Astrocyte (in vitro differentiated cells and primary cell): Measurements from ENCODE around the gene UBAC2. TPM values are rescaled to one million over a fixed set of nuclear protein-coding genes. Genes with fewer than 3 reads are reported as not detected.

Experiments used
- DNase-seq: peaks from one replicate; pipeline ENCODE4 v3.0.0-alpha.2; 2010; ENCODE audit warnings: low read depth
- FAIRE-seq: peaks from 2 replicates; lab custom pipeline; 2011; peaks lifted over from hg19 to GRCh38; lab: Jason Lieb, UNC
- H2AFZ ChIP-seq: 2 replicates; pipeline ENCODE4 v1.6.0; 2012; ENCODE audit warnings: low read depth, low read length, inconsistent platforms
- H3K27ac ChIP-seq: 2 replicates; pipeline ENCODE4 v1.5.1; 2011; ENCODE audit warnings: low read depth, low read length, inconsistent platforms
- H3K27me3 ChIP-seq: 2 replicates; pipeline ENCODE4 v1.6.0; 2011; ENCODE audit warnings: low read length, inconsistent platforms; ENCODE audit not compliant: insufficient read depth
- H3K36me3 ChIP-seq: 2 replicates; pipeline ENCODE4 v1.5.1; 2011; ENCODE audit warnings: low read length, inconsistent platforms; ENCODE audit not compliant: insufficient read depth
- H3K4me1 ChIP-seq: 2 replicates; pipeline ENCODE4 v1.5.1; 2011; ENCODE audit warnings: low read length, inconsistent platforms; ENCODE audit not compliant: insufficient read depth
- H3K4me2 ChIP-seq: 2 replicates; pipeline ENCODE4 v1.6.0; 2012; ENCODE audit warnings: low read length, inconsistent platforms
- H3K4me3 ChIP-seq: 2 replicates; pipeline ENCODE4 v1.5.1; 2011; ENCODE audit warnings: low read depth, mild to moderate bottlenecking, low read length, inconsistent platforms; ENCODE audit not compliant: insufficient read depth
- H3K79me2 ChIP-seq: 2 replicates; pipeline ENCODE4 v1.6.0; 2012; ENCODE audit warnings: mild to moderate bottlenecking, low read length, inconsistent platforms; ENCODE audit not compliant: insufficient read depth
- H3K9ac ChIP-seq: 2 replicates; pipeline ENCODE4 v1.6.0; 2012; ENCODE audit warnings: mild to moderate bottlenecking, low read length, inconsistent platforms
- H3K9me3 ChIP-seq: 2 replicates; pipeline ENCODE4 v1.5.1; 2012; ENCODE audit warnings: low read depth, mild to moderate bottlenecking, low read length, inconsistent platforms; ENCODE audit not compliant: insufficient read depth
- H4K20me1 ChIP-seq: 2 replicates; pipeline ENCODE4 v1.6.0; 2012; ENCODE audit warnings: low read length, inconsistent platforms; ENCODE audit not compliant: insufficient read depth
- H3K27ac Mint-ChIP-seq: one replicate; pipeline ENCODE4 v1.8.0; 2021; ENCODE audit warnings: mild to moderate bottlenecking, mixed read lengths; ENCODE audit not compliant: unreplicated experiment
- H3K27me3 Mint-ChIP-seq: one replicate; pipeline ENCODE4 v1.8.0; 2021; ENCODE audit warnings: low read depth, mixed read lengths; ENCODE audit not compliant: unreplicated experiment
- H3K36me3 Mint-ChIP-seq: one replicate; pipeline ENCODE4 v1.8.0; 2021; ENCODE audit warnings: low read depth, mixed read lengths; ENCODE audit not compliant: unreplicated experiment
- H3K4me1 Mint-ChIP-seq: one replicate; pipeline ENCODE4 v1.8.0; 2021; ENCODE audit warnings: low read depth, mixed read lengths; ENCODE audit not compliant: unreplicated experiment
- H3K4me3 Mint-ChIP-seq: one replicate; pipeline ENCODE4 v1.8.0; 2021; ENCODE audit warnings: mild to moderate bottlenecking, moderate library complexity, mixed read lengths; ENCODE audit not compliant: unreplicated experiment
- H3K9me3 Mint-ChIP-seq: one replicate; pipeline ENCODE4 v1.8.0; 2021; ENCODE audit warnings: mild to moderate bottlenecking, mixed read lengths; ENCODE audit not compliant: unreplicated experiment
- EZH2 ChIP-seq: IDR thresholded peaks from 2 replicates; pipeline ENCODE4 v1.6.1; 2012; ENCODE audit warnings: mild to moderate bottlenecking, low read length, inconsistent platforms; ENCODE audit not compliant: insufficient read depth
- total RNA-seq: library from RNA; stranded (reverse); gene quantifications from 2 replicates; pipeline ENCODE4 v1.2.1, GENCODE V29; 2021
- TF ChIP-seq, protein P1 (sequence below): IDR thresholded peaks from 2 replicates; pipeline ENCODE4 v1.5.1; 2011; ENCODE audit warnings: low read depth, mild to moderate bottlenecking, inconsistent platforms, low read length, moderate library complexity; ENCODE audit not compliant: insufficient read depth

Gene UBAC2
- total RNA-seq, 1 donor from 2014 or later = 61.0 TPM

DNA sequence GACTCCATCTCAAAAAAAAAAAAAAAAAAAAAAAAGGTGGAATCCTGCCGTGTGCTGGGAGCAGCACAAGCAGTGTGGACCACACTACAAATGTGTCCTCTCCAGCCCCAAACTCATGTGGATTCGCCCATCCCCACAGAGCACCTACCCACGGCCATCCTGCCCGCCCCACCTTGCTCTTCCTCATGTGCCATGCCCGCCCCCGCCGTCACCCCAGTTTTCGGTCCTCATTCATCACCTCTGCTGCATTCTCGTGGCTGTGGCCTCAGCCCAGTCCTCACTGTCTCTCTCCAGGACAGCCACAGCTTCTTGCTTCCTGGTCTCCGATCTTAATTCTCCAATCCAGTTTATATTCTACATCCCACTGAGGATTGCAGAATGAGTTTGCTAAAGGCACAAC is 220.6 kb downstream of the UBAC2 start:
- H3K4me3 ChIP-seq = no peak overlapping the region
- peaks cover 8% of the 10 kb centered on the region for H3K4me1 ChIP-seq
- peaks cover 2% of the 10 kb centered on the region for H3K36me3 Mint-ChIP-seq
- DNase-seq = no peak
- no peak overlapping the region for H3K4me2 ChIP-seq
- no peak for FAIRE-seq
- H3K9me3 Mint-ChIP-seq = peaks cover 2% of the 10 kb centered on the region
- no peak overlapping the region for H3K27ac Mint-ChIP-seq
- H3K27me3 ChIP-seq = peaks cover 17% of the 10 kb centered on the region
- peaks cover 44% of the 10 kb centered on the region for H3K27me3 Mint-ChIP-seq
- TF ChIP-seq, protein P1, sequence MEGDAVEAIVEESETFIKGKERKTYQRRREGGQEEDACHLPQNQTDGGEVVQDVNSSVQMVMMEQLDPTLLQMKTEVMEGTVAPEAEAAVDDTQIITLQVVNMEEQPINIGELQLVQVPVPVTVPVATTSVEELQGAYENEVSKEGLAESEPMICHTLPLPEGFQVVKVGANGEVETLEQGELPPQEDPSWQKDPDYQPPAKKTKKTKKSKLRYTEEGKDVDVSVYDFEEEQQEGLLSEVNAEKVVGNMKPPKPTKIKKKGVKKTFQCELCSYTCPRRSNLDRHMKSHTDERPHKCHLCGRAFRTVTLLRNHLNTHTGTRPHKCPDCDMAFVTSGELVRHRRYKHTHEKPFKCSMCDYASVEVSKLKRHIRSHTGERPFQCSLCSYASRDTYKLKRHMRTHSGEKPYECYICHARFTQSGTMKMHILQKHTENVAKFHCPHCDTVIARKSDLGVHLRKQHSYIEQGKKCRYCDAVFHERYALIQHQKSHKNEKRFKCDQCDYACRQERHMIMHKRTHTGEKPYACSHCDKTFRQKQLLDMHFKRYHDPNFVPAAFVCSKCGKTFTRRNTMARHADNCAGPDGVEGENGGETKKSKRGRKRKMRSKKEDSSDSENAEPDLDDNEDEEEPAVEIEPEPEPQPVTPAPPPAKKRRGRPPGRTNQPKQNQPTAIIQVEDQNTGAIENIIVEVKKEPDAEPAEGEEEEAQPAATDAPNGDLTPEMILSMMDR = no peak
- TF ChIP-seq EZH2 = no peak
- H3K79me2 ChIP-seq = no peaks in the 10 kb centered on the region
- no peak overlapping the region for H3K4me3 Mint-ChIP-seq
- H3K27ac ChIP-seq = no peak overlapping the region
- no peak overlapping the region for H3K9ac ChIP-seq
- H4K20me1 ChIP-seq = no peaks in the 10 kb centered on the region
- H3K4me1 Mint-ChIP-seq = peaks cover 11% of the 10 kb centered on the region
- H2AFZ ChIP-seq = no peak overlapping the region
- H3K36me3 ChIP-seq = no peaks in the 10 kb centered on the region
- H3K9me3 ChIP-seq = no peaks in the 10 kb centered on the region

DNA sequence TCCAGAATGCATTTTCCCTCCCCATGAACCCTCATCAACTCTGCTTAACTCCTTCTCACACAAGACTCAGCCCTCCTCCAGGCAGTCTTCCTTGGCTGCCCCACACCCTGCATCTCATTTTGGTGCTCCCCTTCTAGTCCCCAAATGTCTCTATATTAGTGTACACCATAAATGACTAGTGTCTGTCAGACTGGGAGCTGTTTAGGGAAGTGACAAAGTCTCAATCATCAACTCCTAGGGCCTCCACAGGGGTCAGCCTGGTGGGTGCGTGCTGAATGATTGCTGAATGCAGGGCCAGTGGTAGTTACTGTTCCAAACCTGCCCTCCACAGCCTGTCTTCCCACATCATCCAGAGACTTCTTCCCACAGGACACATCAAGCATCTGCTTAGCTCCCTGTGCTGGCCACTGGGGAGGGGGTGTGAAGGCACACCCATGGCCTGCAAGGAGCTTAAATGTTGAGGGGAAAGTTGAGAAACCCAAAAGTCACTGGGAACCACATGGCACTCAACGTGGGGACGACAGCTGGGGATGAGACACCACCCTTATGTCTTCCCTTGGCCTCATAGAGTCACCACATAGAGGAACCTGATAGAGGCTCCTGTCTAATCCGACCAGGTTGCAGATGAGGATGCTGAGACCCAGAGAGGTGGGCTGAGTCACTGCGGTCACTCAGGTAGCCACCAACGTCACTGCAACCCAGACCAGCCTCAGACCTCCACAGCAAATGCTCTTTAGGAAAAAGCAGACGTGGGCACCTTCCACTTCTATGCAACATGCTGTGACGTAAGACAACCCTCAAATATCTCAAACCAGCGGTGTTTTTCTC is 221.3 kb downstream of the UBAC2 start:
- peaks cover 12% of the 10 kb centered on the region for H3K27me3 ChIP-seq
- Mint-ChIP-seq H3K27me3 (peaks cover 43% of the 10 kb centered on the region), H3K9me3 (peaks cover 2% of the 10 kb centered on the region), H3K36me3 (peaks cover 2% of the 10 kb centered on the region), H3K27ac (peak overlapping the region; percentile 26), H3K4me3 (no peak overlapping the region), H3K4me1 (peaks cover 11% of the 10 kb centered on the region)
- H3K4me3 ChIP-seq = no peak overlapping the region
- no peaks in the 10 kb centered on the region for H3K36me3 ChIP-seq
- no peak overlapping the region for H3K9ac ChIP-seq
- no peak overlapping the region for H3K4me2 ChIP-seq
- no peaks in the 10 kb centered on the region for H3K79me2 ChIP-seq
- no peak for TF ChIP-seq EZH2
- TF ChIP-seq, protein P1 = no peak
- H3K27ac ChIP-seq = no peak overlapping the region
- no peak overlapping the region for H2AFZ ChIP-seq
- FAIRE-seq (no peak), DNase-seq (no peak)
- no peaks in the 10 kb centered on the region for H4K20me1 ChIP-seq
- peaks cover 8% of the 10 kb centered on the region for H3K4me1 ChIP-seq
- H3K9me3 ChIP-seq = no peaks in the 10 kb centered on the region

DNA sequence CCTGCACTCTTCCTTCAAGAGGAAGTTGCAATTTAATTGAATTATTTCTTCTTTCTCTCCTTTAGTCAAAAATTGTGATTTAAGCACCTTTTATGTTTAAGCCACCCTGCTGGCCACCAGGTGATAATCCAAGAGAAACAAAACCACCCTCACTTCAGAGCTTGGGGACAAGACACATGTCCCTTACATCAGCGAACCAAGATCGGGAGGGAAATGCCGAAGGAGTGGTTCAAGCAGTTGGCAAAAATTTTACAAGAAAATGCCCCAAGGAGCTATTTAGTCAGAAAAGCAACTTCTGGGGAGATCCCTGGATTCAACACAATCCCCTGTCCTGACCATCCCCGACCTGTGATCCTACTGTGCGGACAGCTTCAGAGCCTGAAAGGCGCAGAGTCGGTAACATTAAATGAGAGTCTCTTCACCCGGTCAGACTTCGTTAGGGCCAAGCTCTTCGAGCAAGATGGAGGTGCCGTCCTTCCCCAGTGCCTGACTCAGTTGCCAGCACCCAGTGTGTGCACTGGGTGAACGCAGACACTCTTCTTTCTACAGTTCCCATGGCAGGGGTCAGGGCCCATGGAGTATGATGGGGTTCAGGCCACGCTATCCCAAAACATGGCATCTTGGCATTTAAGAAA is 222.0 kb downstream of the UBAC2 start:
- DNase-seq (no peak), FAIRE-seq (no peak)
- H3K9ac ChIP-seq = no peak overlapping the region
- peaks cover 40% of the 10 kb centered on the region for H3K27me3 Mint-ChIP-seq
- H3K36me3 ChIP-seq = no peaks in the 10 kb centered on the region
- TF ChIP-seq, protein P1 = no peak
- TF ChIP-seq EZH2 = no peak
- no peak overlapping the region for H3K4me3 Mint-ChIP-seq
- no peak overlapping the region for H3K27ac Mint-ChIP-seq
- H3K4me1 Mint-ChIP-seq = peaks cover 11% of the 10 kb centered on the region
- H3K27ac ChIP-seq = no peak overlapping the region
- no peak overlapping the region for H3K4me2 ChIP-seq
- H3K4me3 ChIP-seq = no peak overlapping the region
- H3K36me3 Mint-ChIP-seq = no peaks in the 10 kb centered on the region
- peaks cover 5% of the 10 kb centered on the region for H3K4me1 ChIP-seq
- no peaks in the 10 kb centered on the region for H3K79me2 ChIP-seq
- H4K20me1 ChIP-seq = no peaks in the 10 kb centered on the region
- peaks cover 13% of the 10 kb centered on the region for H3K27me3 ChIP-seq
- no peak overlapping the region for H2AFZ ChIP-seq
- peaks cover 2% of the 10 kb centered on the region for H3K9me3 Mint-ChIP-seq
- no peaks in the 10 kb centered on the region for H3K9me3 ChIP-seq
